Iris pigment epithelial cell (primary cell): ENCODE data around the gene PEX5L.

ENCODE experiments used
- DNase-seq: peaks from one replicate; pipeline ENCODE4 v3.0.0-alpha.2; 2011; ENCODE audit warnings: low read depth

Gene PEX5L

DNA sequence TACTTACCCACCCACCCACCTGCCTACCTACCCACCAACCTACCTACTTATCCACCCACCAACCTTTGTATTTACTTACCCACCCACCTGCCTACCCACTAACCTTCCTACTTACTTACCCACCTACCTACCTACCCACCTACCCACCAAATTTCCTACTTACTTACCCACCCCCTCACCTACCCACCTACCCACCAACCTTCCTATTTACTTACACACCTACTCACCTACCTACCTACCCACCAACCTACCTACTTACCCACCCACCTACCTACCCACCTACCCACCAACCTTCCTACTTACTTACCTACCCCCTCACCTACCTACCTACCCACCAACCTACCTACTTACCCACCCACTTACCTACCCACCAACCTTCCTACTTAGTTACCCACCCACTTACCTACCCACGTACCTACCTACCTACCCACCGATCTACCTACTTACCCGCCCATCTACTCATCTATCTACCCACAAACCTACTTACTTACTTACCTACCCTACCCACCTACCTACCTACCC lies 204.3 kb downstream of the PEX5L start:
- no peak for DNase-seq

- no peak for DNase-seq
Observed at GRCh38 chr3:179829401-179829800, 207.3 kb downstream of the PEX5L start.

- DNase-seq: no peak
Observed at GRCh38 chr3:179828738-179829137, 208.0 kb downstream of the PEX5L start.

DNA sequence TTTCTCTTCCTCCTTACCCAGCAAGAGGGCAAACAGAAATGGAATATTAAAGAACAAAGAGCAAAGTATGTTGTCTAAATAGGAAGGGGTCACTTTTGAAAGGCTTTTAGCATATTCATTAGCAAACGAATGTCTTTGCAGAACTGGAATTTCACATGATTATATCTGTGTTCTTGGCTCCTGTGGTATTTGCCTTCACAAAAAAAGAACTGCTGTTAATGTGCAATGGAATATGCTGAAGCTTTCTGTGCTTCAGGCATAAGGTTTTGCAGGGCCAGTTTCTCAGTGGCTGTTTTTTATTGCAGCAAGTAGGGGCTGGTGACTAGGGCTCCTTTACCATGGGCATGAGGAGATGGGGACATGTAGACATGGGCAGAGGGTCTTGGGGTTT lies 210.5 kb downstream of the PEX5L start:
- no peak for DNase-seq

DNA sequence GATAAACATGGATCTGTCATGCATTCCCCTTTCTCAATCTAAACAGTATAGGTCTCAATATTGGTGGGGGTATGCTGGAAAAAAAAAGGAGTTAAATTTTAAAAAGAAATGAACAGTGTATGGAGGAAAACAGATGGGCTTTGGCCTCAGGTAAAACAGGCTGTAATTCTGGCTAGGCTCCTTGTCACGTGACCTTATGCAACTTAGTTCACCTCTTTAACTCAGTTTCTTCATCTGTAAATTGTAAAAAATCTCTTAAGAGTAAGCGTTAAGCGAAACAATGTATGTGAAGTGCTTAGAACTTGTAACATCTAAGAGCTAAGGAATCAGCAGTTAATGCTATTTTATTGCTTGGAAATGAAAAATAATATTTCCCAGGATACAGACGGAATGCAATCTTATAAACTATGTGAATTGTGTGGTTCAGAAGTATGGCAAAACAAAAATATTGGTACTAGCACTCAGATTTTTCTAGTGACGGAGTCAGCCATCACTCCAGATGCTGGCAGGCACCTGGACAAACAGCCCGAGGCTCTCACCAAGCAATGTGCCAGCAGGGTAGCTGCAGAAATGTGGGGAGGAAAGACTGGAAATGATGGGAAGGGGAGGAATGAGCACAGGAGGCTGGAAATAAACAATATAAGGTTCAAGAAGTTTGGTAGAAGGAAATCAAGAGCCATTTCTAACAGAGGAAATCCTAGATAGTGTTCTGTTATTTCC lies 211.1 kb downstream of the PEX5L start:
- no peak for DNase-seq

DNA sequence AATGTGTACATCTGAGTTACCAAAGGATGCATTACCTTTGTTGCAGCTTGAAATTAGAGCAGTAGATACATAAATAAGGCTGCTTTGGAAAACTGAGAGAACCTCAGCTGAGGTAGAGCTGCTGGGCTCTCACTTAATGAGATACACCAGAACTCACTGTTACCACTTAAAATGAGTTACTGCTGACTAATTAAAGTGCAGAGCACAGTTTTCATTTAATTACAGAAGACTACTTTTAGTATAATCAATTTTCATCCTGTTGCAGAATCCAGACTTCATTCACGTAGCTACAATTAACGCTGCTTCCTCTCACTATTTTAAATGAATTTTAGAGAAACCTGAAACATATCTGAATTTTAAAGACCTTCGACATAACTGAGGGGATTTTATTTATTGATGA lies 214.4 kb downstream of the PEX5L start:
- DNase-seq: no peak

DNA sequence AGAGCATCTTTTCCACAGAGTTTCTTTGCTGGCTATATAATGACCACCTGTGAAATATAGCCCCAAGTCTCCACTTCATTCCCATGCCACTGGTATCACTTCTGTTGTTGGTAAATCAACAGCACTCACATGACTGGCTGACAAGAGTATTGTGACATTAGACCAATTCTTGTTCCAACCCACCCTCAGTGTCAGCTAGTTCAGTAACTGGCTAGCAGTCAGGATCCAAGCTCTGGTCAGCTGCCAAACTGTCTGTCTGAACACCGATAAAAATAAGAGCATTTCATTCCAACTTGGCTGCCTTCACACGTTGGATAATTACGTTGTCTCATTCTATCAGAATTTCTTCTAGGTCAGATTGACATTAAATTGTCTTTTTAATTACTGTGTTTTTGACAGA lies 217.4 kb downstream of the PEX5L start:
- DNase-seq: no peak

DNA sequence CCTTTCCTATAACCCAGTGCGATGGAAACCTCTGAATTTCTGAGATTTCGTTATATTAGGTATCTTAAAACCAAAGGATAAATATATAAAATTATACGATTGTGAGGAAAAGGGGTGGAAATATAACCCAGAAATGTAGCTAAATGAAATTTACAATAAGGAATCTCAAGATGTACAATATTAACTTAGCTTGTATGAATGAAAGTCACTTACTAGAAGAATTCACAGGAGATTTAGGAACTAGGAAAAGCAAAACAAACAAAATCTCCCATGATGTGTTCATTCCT lies 224.7 kb downstream of the PEX5L start:
- no peak for DNase-seq

DNA sequence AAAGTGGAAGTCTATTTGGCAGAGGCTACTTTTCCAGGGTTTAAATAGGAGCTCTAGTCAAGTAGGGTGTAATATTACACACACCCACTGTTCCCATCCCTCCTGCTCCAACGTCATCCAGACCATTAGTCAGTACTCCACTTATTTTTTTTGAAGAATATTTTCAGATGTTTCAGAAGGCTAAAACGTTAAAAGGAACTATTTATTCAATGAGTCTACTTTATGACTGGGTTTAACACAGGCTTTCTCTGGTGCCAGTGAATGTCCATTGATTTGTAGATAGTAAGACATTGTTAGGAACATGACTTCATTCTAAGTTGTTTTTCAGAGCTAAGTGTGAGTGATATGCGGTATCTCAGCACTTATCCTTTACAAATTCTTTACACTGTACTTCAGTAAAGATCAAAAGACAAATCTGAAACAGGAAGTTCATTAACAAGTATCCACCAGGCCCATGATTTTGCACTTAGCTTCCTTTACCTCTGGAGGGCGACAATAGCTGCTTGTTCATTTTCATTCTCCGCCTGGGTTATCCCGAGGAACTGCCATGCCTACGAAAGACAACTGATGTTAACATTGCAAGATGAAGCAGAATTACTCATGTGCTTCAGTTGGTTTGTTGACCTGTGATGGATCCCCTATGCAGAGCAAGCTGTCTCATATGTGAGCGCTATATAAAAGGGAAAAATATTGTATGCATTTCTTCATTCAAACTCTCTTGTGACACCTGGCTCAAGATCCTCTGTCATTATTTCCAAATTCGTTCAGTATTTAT lies 225.2 kb downstream of the PEX5L start:
- peak; percentile 90 for DNase-seq

DNA sequence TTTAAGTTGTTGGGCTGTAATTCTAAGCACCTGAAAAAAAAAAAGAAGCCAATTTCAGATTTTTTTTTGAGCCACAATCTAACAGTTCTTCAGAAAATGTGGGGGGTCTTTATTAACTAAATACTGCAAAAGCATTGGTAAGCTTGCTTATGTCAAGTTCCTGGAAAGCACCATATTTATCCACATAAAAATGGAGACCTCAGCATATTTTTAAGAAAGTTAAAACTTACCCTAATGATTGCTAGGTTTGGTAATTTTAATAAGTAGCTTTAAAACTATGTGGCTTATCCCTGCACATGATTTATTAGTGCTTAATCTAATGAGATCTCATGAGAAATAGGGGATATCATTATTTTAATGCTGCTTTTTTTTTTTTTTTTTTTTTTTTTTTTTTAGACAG lies 227.1 kb downstream of the PEX5L start:
- no peak for DNase-seq

GRCh38 chr3:179807588-179807987 lies 229.1 kb downstream of the PEX5L start:
- no peak for DNase-seq

- peak; percentile 23 for DNase-seq
Observed at GRCh38 chr3:179806177-179806576, 230.6 kb downstream of the PEX5L start.

- peak; percentile 41 for DNase-seq
Observed at GRCh38 chr3:179801856-179802255, 234.9 kb downstream of the PEX5L start.

DNA sequence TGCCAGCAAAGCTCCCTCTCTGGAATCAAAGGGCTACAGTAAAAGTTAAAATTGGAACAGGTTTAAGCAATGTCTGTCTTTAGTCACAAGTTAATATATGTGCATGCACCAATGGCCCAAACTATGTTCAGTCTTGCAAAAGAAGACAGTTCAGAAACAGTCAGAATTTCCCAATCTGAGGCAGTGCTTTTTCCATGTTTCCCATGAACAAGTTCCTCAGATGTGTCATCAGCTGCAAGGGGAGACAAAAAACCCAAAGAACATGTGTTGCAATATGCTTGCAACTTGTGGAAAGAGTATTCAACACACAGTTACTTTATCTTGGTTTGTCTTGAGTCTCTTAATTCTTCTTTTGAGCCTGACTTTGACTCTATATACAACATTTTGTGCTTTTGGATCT lies 235.5 kb downstream of the PEX5L start:
- peak; percentile 98 for DNase-seq

DNA sequence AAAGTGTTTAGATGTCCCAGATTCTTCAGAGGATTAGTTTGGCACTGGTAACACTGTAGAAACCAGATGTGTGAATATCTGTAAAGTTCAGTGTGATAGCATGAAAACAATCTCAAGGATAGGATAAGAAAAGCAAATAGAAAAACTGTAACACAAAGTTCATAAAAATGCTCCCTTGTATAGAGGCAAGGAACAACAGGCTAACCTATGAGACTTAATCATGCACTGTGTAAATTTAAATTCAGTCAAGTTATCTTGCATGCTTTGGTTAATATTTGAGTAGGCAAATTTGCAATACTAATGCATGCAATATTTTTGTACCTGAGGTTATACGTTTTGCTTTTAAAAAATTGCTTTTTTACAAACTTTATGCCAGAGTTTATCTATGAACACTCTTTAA lies 239.5 kb downstream of the PEX5L start:
- no peak for DNase-seq

DNA sequence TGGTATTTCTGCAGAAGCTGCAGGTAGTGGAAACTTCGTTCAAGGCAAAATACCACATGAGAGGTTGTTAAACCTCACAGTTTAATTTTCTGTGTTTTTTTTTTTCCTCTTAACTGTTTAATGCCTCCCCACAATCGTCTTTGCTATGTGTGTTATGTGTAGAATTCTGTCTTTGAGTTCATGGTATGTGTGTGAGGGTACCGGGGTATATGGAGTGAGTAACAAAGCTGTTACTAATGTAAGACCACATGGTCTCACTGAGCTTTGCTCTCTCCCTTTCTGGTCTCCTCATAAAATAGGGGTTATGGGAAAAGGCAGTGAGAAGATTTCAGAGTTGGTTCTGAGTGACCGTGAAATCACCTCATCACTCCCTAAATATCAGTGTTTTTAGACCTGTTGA lies 240.3 kb downstream of the PEX5L start:
- peak; percentile 34 for DNase-seq

DNA sequence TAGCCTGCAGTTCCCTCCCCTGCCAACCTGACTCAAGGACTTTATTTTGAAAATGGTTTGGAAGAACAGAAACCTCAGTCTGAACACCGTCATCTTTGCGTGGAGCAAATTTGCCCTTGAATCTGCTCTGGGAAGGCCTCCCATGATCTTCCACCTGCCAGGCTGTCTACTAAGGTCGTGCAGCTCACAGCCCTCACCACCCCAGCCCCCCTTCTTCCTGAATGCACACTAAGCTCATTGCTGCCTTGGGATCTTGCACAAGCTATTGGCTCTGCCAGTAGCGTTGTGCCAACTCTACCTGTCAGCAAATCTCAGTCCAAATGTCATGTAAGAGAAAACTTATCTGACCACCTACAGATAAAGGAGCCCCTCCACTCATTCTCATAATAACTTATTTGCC lies 242.4 kb downstream of the PEX5L start:
- no peak for DNase-seq

- no peak for DNase-seq
Observed at GRCh38 chr3:179791793-179792192, 244.9 kb downstream of the PEX5L start.

GRCh38 chr3:179788996-179789395 lies 247.7 kb downstream of the PEX5L start:
- DNase-seq: no peak

DNA sequence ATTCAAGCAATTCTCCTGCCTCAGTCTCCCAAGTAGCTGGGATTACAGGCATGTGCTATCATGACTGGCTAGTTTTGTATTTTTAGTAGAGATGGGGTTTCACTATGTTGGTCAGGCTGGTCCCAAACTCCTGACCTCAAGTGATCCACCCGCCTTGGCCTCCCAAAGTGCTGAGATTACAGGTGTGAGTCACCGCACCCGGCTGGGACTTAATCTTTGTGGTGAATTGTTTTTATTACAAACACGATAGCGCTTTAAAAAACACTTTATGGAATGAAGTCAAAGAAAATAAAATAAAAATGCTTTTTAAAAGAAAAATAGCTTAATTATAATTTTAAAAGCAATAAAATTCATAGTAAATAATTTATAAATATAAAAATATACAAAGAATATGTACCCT lies 253.9 kb downstream of the PEX5L start:
- peak; percentile 79 for DNase-seq

DNA sequence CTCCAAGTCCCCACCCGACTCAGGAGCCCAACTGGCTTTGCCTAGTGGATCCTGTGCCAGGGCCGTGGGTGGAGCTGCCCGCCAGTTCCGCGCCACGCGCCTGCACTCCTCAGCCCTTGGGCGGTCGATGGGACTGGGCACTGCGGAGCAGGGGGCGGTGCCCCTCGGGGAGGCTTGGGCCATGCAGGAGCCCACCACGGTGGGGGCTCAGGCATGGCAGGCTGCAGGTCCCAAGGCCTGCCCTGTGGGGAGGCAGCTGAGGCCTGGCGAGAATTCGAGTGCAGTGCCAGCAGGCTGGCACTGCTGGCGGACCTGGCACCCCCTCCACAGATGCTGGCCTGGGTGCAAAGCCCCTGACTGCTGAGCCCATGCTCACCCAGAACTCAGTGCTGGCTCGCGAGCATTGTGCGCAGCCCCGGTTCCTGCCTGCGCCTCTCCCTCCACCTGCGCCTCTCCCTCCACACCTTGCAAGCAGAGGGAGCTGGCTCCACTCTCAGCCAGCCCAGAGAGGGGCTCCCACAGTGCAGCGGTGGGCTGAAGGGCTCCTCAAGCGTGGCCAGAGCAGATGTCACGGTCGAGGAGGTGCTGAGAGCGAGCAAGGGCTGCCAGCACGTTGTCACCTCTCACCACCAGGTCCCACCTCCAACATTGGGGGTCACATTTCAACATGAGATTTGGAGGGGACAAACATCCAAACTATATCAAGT lies 261.2 kb downstream of the PEX5L start:
- DNase-seq: no peak

- DNase-seq: no peak
Observed at GRCh38 chr3:179772297-179772696, 264.4 kb downstream of the PEX5L start.

DNA sequence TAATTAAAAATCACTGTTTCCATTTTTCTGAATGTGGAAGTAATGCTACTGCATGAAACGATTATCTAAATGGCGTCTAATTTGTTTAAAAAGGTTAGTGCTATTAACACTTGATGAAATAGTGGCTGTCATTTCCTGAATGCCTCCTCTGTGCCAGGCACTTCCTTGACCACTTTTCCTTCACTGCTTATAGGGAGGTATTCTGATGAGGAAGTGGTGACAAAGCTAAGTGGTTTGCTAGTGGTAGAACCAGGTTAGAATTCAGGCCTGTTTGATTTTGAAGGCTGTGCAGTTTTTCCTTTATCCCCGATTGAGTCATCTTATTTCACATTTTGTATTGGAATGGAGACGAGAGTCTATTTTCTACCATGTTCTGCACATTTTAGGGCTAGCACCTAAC lies 264.9 kb downstream of the PEX5L start:
- DNase-seq: no peak
